SU-DHL-6 (cell line): ENCODE data around the gene GRAP2.

Experiments used
- CTCF ChIP-seq: fragments of 200-600 bp; sonication (generic); IDR thresholded peaks from one replicate; pipeline ENCODE4 v1.5.1; 2017; ENCODE audit warnings: antibody characterized with exemption, mild to moderate bottlenecking, low read length, moderate library complexity; ENCODE audit not compliant: insufficient read depth, poor library complexity, severe bottlenecking
- EZH2phosphoT487 ChIP-seq: fragments of 200-600 bp; sonication (generic), shearing (Covaris generic); conservative IDR thresholded peaks from 2 replicates; pipeline ENCODE4 v1.6.1; 2018; ENCODE audit warnings: mild to moderate bottlenecking, antibody characterized with exemption, low read length, moderate library complexity, mixed read lengths

DNA sequence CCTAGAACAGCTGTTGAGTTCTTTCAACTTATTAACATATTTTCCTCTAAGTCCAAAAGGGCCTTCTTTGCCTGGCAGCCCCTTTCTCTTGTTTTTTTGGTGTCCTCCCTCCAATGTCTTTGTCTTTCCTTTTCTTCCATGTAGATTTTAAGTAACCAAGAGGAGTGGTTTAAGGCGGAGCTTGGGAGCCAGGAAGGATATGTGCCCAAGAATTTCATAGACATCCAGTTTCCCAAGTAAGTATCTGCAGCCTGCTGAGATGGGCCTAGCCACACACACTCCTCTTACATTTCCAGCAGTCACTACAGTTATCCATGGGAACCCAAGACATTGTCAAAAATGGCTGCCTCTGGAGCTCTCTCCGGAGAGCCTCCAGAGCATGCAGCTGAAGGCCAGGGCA lies 54.8 kb downstream of the GRAP2 start:
- no peak for TF ChIP-seq CTCF
- TF ChIP-seq EZH2phosphoT487 = no peak
